Activated CD4-positive, alpha-beta T cell treated with anti-CD3 and anti-CD28 coated beads, Interleukin-2, amount 10 ng/mL, durations not matched to agents 24 days and 14 days (primary cell): Measurements from ENCODE around the gene GPR84. TPM values are rescaled to one million over a fixed set of nuclear protein-coding genes. Genes with fewer than 3 reads are reported as not detected.

ENCODE experiments used
- DNase-seq: peaks from one replicate; pipeline ENCODE4 v3.0.0; 2022
- H3K27ac Mint-ChIP-seq: one replicate; pipeline ENCODE4 v1.8.0; 2022; ENCODE audit warnings: mild to moderate bottlenecking, mixed read lengths
- H3K27me3 Mint-ChIP-seq: one replicate; pipeline ENCODE4 v1.8.0; 2022; ENCODE audit warnings: mixed read lengths
- H3K36me3 Mint-ChIP-seq: one replicate; pipeline ENCODE4 v1.8.0; 2022; ENCODE audit warnings: low read depth, mild to moderate bottlenecking, mixed read lengths
- H3K4me1 Mint-ChIP-seq: one replicate; pipeline ENCODE4 v1.8.0; 2021; ENCODE audit warnings: mixed read lengths
- H3K4me3 Mint-ChIP-seq: one replicate; pipeline ENCODE4 v1.8.0; 2022; ENCODE audit warnings: mild to moderate bottlenecking, moderate library complexity, mixed read lengths
- H3K9me3 Mint-ChIP-seq: one replicate; pipeline ENCODE4 v1.8.0; 2021; ENCODE audit warnings: mixed read lengths
- intact Hi-C: fragments of 100-400 bp; cut with micrococcal nuclease; formaldehyde crosslinking; loops from one replicate; pipeline ENCODE4 v1.15.1; 2023
- total RNA-seq: library from RNA; stranded (reverse); gene quantifications from 2 replicates; pipeline ENCODE4 v1.2.3, GENCODE V29; 2022

The GPR84 gene
- total RNA-seq, 1 donor from 2014 or later: 1.5 TPM

DNA sequence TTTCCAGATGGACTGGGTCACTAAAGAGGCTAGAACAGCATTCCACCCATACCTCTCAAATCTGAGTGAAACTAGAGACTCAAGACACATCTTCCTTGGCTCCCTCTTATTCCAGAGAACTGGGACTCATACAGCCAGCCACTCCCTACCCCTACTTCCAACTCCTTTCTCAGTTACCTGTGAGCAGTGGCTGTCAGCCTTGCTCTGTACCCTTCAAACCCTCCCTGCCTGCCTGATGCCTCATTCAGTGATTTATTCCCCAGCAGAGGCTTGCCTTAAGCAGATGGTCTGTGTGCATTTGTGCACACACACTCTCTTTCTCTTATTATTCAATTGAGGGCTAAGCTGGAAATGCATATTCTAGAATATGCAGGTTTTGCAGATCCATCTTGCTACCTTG lies 14.6 kb downstream of the GPR84 start:
- Mint-ChIP-seq H3K9me3 (no peaks in the 10 kb centered on the region), H3K4me3 (no peak overlapping the region), H3K4me1 (peaks cover 25% of the 10 kb centered on the region), H3K36me3 (peaks cover 61% of the 10 kb centered on the region), H3K27me3 (no peaks in the 10 kb centered on the region), H3K27ac (no peak overlapping the region)
- intact Hi-C loops: no loop called here
- no peak for DNase-seq

DNA sequence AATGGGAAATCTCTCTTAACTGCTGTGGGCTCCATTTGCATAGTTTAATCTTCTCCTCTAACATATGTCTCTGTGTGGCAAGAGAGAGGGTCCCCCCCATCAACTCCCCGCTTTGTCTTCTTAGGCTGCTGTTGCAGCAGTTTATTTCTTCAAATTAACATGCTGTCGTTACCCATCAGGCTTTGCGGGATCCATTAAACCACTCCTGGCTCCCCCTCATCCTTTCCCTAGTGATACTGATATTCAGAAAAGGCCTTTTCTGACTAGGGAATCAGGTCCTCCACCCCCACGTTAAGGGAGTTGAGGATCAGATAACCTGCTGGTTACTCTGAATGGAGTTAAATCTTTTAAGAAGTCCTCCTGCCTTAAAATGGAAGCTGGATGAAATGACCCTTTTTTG lies 15.2 kb downstream of the GPR84 start:
- Mint-ChIP-seq H3K9me3 (no peaks in the 10 kb centered on the region), H3K27ac (no peak overlapping the region), H3K36me3 (peaks cover 61% of the 10 kb centered on the region), H3K27me3 (no peaks in the 10 kb centered on the region), H3K4me1 (peaks cover 24% of the 10 kb centered on the region), H3K4me3 (no peak overlapping the region)
- no peak for DNase-seq
- intact Hi-C loops: no loop called here

DNA sequence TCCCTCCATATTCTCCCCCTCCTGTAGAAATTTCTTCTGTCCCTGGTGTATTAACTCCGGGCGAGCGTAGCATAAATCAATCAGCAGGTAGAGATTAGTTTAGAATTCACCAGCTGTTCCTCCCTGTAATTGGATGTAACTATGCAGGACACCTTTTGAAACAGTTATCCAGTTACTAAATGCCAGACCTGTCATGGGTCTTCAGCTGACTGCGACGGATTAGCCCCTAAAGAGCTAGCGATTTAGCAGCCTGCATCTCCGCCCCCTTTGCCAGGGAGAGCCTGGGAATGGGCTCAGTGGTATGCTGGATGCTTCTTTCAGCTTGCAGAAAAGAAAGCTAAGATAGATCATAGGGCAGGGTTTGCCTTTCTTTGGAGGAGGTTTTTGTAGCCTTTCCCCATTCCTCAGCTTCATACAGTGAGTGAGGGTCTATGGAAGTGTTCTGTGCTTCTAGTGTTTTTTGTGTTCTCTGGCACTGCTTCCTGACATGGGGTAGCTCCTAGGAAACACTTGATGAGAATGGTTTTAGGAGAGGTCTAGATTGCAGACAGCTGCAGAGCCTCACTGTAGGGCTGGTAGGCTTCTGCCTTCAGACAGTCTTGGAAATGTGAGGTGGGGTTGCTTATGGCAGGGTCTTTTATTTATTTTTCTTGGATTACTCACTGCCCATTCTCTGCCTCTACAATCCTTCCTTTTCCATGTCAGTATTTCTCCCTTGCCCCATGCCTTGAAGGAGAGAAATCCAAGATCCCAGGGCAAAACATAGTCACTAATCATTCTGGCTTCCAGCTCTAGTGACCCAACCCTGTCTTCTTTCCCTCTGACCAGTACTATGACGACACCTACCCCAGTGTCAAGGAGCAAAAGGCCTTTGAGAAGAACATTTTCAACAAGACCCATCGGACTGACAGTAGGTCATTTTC lies 22.6 kb downstream of the GPR84 start:
- DNase-seq: no peak
- Mint-ChIP-seq H3K9me3 (no peaks in the 10 kb centered on the region), H3K27ac (no peak overlapping the region), H3K4me1 (peaks cover 3% of the 10 kb centered on the region), H3K36me3 (peaks cover 45% of the 10 kb centered on the region), H3K27me3 (no peaks in the 10 kb centered on the region), H3K4me3 (no peak overlapping the region)
- intact Hi-C loops: no loop called here

DNA sequence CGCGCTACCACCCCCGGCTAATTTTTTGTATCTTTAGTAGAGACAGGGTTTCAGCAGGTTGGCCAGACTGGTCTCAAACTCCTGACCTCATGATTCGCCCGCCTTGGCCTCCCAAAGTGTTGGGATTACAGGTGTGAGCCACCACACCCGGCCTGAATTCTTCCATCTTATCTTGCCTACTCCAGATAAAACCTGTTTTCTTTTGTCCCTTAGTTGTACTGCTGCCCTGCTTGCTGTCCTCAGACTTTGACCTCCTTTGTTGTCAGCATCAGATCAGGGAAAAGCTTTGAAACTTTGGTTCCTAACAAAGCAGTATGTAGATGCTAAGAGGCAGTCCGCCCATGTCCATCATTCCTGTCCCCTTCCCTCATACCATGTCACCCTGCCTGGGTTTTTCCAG lies 23.4 kb downstream of the GPR84 start:
- no peak for DNase-seq
- Mint-ChIP-seq H3K27ac (no peak overlapping the region), H3K4me3 (no peak overlapping the region), H3K27me3 (no peaks in the 10 kb centered on the region), H3K9me3 (no peaks in the 10 kb centered on the region), H3K4me1 (peaks cover 6% of the 10 kb centered on the region), H3K36me3 (peaks cover 45% of the 10 kb centered on the region)
- intact Hi-C loops: no loop called here

- Mint-ChIP-seq H3K4me1 (peaks cover 6% of the 10 kb centered on the region), H3K27ac (no peak overlapping the region), H3K4me3 (no peak overlapping the region), H3K36me3 (peaks cover 34% of the 10 kb centered on the region), H3K27me3 (no peaks in the 10 kb centered on the region), H3K9me3 (no peaks in the 10 kb centered on the region)
- intact Hi-C loops: no loop called here
- DNase-seq: no peak
These were observed 25.5 kb downstream of the GPR84 start for GRCh38 chr12:54338698-54339296.

- intact Hi-C loops: no loop called here
- Mint-ChIP-seq H3K27me3 (no peaks in the 10 kb centered on the region), H3K27ac (no peak overlapping the region), H3K9me3 (no peaks in the 10 kb centered on the region), H3K4me3 (no peak overlapping the region), H3K36me3 (peaks cover 30% of the 10 kb centered on the region), H3K4me1 (peaks cover 14% of the 10 kb centered on the region)
- no peak for DNase-seq
These were observed 26.2 kb downstream of the GPR84 start for GRCh38 chr12:54337854-54338650.

- Mint-ChIP-seq H3K36me3 (peaks cover 23% of the 10 kb centered on the region), H3K4me1 (peaks cover 14% of the 10 kb centered on the region), H3K4me3 (no peak overlapping the region), H3K9me3 (no peaks in the 10 kb centered on the region), H3K27ac (no peak overlapping the region), H3K27me3 (no peaks in the 10 kb centered on the region)
- no peak for DNase-seq
- intact Hi-C loops: no loop called here
These were observed 26.9 kb downstream of the GPR84 start for GRCh38 chr12:54337280-54337842.

- H3K4me1 Mint-ChIP-seq: peaks cover 34% of the 10 kb centered on the region
- peaks cover 8% of the 10 kb centered on the region for H3K36me3 Mint-ChIP-seq
- no peaks in the 10 kb centered on the region for H3K9me3 Mint-ChIP-seq
- H3K27ac Mint-ChIP-seq: peak overlapping the region; percentile 46
- DNase-seq: no peak
- intact Hi-C loops: no loop called here
- H3K27me3 Mint-ChIP-seq: no peaks in the 10 kb centered on the region
- H3K4me3 Mint-ChIP-seq: peak overlapping the region; percentile 55
These were observed 30.8 kb downstream of the GPR84 start for GRCh38 chr12:54333420-54334034.

GRCh38 chr12:54331461-54331860 lies 32.8 kb downstream of the GPR84 start:
- DNase-seq: no peak

GRCh38 chr12:54330442-54330841 lies 33.8 kb downstream of the GPR84 start:
- Mint-ChIP-seq H3K9me3 (no peaks in the 10 kb centered on the region), H3K36me3 (peaks cover 10% of the 10 kb centered on the region), H3K4me1 (peaks cover 37% of the 10 kb centered on the region), H3K27ac (no peak overlapping the region), H3K4me3 (no peak overlapping the region), H3K27me3 (no peaks in the 10 kb centered on the region)
- intact Hi-C loops: no loop called here
- no peak for DNase-seq

More at GRCh38 chr12:54331461-54331860, 32.8 kb downstream of the GPR84 start:
- Mint-ChIP-seq H3K9me3 (no peaks in the 10 kb centered on the region), H3K4me1 (peaks cover 40% of the 10 kb centered on the region), H3K27ac (no peak overlapping the region), H3K4me3 (peak overlapping the region; percentile 34), H3K27me3 (no peaks in the 10 kb centered on the region), H3K36me3 (peaks cover 10% of the 10 kb centered on the region)
- intact Hi-C loops: no loop called here

DNA sequence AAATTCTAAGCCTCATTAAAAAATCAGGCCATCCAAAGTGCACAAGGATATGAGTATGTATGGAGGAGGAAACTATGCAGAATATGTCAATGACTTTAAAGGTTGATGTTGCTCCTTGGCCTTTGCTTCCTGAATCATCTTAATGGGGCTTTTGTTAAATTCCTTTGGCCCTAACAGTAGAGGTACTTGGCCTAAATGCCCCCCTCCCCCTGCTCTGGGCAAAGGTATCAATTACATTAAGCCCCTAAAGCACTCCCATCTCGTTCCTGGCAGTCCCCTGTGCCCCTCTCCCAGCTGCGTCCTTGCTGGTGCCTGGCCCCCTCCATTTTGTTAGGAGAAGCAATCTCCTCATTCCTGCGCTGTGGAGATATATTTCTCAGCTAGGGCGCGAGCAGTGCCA lies 34.5 kb downstream of the GPR84 start:
- Mint-ChIP-seq H3K4me1 (peaks cover 40% of the 10 kb centered on the region), H3K9me3 (no peaks in the 10 kb centered on the region), H3K4me3 (no peak overlapping the region), H3K27me3 (no peaks in the 10 kb centered on the region), H3K36me3 (peaks cover 15% of the 10 kb centered on the region), H3K27ac (no peak overlapping the region)
- DNase-seq: no peak
- intact Hi-C loops: no loop called here

GRCh38 chr12:54328595-54329337 lies 35.5 kb downstream of the GPR84 start:
- no peak for DNase-seq
- Mint-ChIP-seq H3K36me3 (peaks cover 14% of the 10 kb centered on the region), H3K4me3 (peak overlapping the region; percentile 56), H3K9me3 (no peaks in the 10 kb centered on the region), H3K27me3 (no peaks in the 10 kb centered on the region), H3K4me1 (peaks cover 43% of the 10 kb centered on the region), H3K27ac (peak overlapping the region; percentile 45)
- intact Hi-C loops: no loop called here
